ENCODE data around the gene RASGRF1.

DNA sequence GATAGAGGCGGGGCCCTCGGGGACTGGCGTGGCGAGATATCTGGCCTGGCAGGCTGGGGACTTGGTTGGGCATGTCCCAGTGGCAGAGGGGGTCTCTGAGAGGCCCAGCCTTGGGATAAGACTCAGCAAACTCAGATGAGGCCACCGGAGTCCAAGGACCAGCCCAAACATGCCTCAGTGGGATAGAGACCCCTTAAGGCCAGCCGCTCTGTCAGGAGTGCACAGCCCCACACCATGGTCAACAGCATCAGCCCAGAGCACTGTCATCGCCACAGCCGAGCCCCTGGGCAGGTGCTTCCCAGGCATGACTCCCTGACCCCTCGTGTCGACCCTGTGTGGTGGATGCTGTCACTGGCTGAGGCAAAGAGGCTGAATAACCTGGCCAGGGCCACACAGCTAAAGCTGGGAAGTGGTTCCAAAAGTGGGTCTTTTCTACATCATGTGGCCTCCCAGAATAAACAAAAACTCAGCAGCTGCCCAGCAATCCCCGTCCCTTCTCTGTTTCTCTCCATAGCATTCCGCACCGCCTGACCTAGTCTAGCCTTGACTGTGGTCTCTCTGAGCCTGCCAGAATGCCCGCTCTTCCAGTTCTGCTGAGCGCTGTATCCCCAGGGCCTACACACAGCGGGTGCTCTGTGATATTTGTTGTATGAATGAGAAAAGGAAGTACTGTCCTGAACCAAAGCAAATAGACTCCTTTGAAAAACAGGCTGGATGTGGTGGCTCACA is 160.9 kb downstream of the RASGRF1 start:
- TF ChIP-seq, protein P1, sequence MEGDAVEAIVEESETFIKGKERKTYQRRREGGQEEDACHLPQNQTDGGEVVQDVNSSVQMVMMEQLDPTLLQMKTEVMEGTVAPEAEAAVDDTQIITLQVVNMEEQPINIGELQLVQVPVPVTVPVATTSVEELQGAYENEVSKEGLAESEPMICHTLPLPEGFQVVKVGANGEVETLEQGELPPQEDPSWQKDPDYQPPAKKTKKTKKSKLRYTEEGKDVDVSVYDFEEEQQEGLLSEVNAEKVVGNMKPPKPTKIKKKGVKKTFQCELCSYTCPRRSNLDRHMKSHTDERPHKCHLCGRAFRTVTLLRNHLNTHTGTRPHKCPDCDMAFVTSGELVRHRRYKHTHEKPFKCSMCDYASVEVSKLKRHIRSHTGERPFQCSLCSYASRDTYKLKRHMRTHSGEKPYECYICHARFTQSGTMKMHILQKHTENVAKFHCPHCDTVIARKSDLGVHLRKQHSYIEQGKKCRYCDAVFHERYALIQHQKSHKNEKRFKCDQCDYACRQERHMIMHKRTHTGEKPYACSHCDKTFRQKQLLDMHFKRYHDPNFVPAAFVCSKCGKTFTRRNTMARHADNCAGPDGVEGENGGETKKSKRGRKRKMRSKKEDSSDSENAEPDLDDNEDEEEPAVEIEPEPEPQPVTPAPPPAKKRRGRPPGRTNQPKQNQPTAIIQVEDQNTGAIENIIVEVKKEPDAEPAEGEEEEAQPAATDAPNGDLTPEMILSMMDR (IDR thresholded peaks at IDR 0.05): no peak
- TF ChIP-seq POLR2AphosphoS5 (IDR thresholded peaks at IDR 0.05): no peak
